Stomach smooth muscle (tissue), 2 donors: ENCODE data around the gene NDUFS6.
A peak's percentile ranks its signal among the peaks of the same experiment; 100 is the strongest.

Experiments used
- H3K27ac ChIP-seq: one replicate; pipeline ENCODE4 v1.7.0; 2013; ENCODE audit warnings: mild to moderate bottlenecking, low read length, inconsistent platforms
- H3K27me3 ChIP-seq, 2 donors: one replicate each; pipeline ENCODE4 v1.7.0; 2013; ENCODE audit warnings: low read length in 2 of 2; ENCODE audit not compliant: insufficient read depth in 2 of 2, control insufficient read depth in 1 of 2
- H3K36me3 ChIP-seq, 2 donors: one replicate each; pipeline ENCODE4 v1.7.0; 2013; ENCODE audit warnings: low read length in 2 of 2; ENCODE audit not compliant: control insufficient read depth in 2 of 2, insufficient read depth in 2 of 2
- H3K4me1 ChIP-seq: one replicate; pipeline ENCODE4 v1.7.0; 2013; ENCODE audit warnings: low read length; ENCODE audit not compliant: control insufficient read depth, insufficient read depth
- H3K4me3 ChIP-seq, 2 donors: one replicate each; pipeline ENCODE4 v1.7.0; 2013; ENCODE audit warnings: low read length in 2 of 2
- H3K9ac ChIP-seq, 2 donors: one replicate each; pipeline ENCODE4 v1.7.0; 2013; ENCODE audit warnings: low read length in 2 of 2, mild to moderate bottlenecking in 1 of 2
- H3K9me3 ChIP-seq, 2 donors: one replicate each; pipeline ENCODE4 v1.7.0; 2013; ENCODE audit warnings: low read length in 2 of 2; ENCODE audit not compliant: control insufficient read depth in 2 of 2
- donor health status: healthy.
- donor health status: Pancreatic carcinoma.

Gene NDUFS6

DNA sequence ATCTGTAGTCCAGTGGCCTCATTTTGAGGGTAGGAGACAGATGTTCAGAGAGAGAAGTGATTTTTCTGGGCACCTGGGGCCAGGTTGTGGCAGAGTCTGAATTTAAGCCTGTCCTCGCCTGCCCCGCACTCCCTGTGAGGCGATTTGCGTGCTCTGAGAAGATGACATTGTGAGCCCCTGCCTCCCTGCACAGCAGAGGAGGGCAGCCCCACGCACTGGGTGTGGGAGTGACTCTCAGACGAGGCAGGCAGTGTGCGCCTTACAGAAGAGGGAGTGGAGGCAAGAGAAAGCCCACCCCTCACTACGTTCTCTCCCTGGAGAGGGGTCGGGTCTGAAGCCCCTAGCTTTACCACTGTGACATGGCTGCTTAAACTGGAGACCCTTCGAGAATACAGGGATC, 45.8 kb downstream of the NDUFS6 start:
- Histone ChIP-seq H3K9me3 (no peaks in the 10 kb centered on the region), H3K9ac (no peak overlapping the region), H3K4me3 (no peak overlapping the region), H3K36me3 (no peaks in the 10 kb centered on the region), H3K27me3 (peaks cover 32 to 35% of the 10 kb centered on the region in 2 donors), H3K27ac (no peak overlapping the region), H3K4me1 (no peaks in the 10 kb centered on the region)

DNA sequence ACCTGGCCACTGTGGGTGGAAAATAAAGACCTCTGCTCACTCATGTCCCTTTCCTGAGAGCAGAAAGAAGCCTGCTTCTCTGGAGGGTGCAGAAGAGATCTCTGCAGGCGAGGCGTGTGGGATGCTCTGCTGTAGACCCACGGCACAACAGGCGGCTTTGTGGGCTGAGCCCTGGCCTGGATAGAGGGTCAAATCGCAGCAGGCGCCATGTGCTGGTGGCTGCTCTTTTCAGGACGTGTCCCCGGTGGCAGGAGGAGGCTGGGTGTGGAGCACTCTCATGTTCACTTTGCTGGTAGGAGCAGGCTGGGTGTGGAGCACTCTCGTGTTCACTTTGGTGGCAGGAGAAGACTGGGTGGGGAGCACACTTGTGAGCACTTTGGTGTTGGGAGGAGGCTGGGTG, 46.4 kb downstream of the NDUFS6 start:
- H3K4me3 ChIP-seq = no peak overlapping the region
- no peaks in the 10 kb centered on the region for H3K36me3 ChIP-seq
- no peaks in the 10 kb centered on the region for H3K9me3 ChIP-seq
- no peak overlapping the region for H3K27ac ChIP-seq
- H3K27me3 ChIP-seq = peaks cover 32 to 33% of the 10 kb centered on the region in 2 donors
- no peaks in the 10 kb centered on the region for H3K4me1 ChIP-seq
- H3K9ac ChIP-seq = no peak overlapping the region

DNA sequence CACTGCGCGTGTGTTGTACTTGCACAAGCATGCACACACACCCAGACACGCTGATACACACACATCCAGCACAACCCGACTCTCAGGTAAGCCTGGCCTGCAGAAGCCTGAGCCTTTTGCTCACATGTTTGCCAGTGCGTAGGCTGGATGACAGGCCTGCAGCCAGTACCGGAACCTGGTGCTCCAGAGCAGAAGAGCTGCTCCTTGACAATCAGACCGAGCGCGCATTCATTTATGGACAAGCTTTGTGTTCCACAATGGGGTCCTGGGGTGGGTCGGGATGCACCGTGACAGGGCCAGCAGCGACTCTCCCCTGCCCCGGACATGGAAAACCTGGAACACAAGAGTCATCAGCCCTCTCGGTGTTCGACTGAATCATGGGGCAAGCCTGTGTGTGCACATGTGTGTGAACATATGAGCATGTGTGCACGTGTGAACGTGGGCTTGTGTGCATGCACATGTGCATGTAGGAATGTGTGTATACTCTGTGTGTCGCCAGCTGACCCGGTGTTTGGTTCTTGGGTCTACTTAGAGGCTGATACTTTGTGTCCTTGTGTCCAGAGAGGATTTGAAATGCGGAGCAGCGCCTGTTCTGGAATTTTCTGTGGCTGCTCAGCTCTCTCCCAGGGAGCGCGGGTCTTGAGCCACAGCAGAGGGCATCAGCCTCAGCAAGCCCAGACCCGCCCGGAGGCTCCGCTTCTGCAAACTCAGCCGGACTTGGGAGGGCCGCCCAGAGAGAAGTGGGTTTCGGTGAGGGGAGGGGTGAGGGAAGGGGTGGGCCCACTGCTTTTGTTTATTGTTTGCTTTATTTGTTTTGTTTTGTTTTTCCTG, 49.3 kb downstream of the NDUFS6 start:
- H3K9me3 ChIP-seq = no peaks in the 10 kb centered on the region
- H3K36me3 ChIP-seq = no peaks in the 10 kb centered on the region
- H3K27ac ChIP-seq = no peak overlapping the region
- no peaks in the 10 kb centered on the region for H3K4me1 ChIP-seq
- H3K4me3 ChIP-seq = no peak overlapping the region
- no peak overlapping the region for H3K9ac ChIP-seq
- peaks cover 40 to 47% of the 10 kb centered on the region in 2 donors for H3K27me3 ChIP-seq

- H3K27ac ChIP-seq = no peak overlapping the region
- H3K4me3 ChIP-seq = no peak overlapping the region
- no peaks in the 10 kb centered on the region for H3K9me3 ChIP-seq
- no peak overlapping the region for H3K9ac ChIP-seq
- H3K4me1 ChIP-seq = no peaks in the 10 kb centered on the region
- no peaks in the 10 kb centered on the region for H3K36me3 ChIP-seq
- peaks cover 44 to 47% of the 10 kb centered on the region in 2 donors for H3K27me3 ChIP-seq
These were observed 50.2 kb downstream of the NDUFS6 start for GRCh38 chr5:1851290-1851934.

DNA sequence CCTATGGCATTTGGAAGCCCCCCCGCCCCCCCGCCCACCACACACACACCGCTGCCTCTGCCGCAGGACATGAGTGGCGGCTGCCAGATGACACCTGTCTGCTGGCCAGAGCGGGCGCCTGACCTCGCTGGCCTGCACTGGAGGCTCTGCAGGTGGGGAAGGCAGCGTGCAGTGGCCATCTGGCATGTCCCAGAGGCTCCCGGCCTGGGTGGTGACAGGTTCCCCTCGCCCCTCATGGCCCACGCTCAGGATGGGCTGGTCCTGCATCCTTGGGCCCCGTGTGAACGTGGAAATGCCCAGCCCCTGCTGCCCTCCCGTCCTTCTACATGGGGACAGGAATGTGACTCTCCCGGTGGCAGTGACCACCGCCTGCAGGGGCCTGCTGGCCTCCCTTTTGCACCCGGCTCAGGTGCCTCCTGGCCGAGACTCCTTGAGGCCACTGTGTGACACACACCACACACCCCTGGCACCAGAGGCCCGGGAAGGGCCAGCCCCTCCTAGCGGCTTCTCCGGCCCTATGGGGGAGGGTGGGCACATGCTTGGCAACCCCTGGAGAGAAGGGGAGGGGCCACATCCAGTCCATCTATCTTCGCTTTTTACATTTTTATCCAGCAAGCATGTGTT, 51.2 kb downstream of the NDUFS6 start:
- Histone ChIP-seq H3K9ac (no peak overlapping the region), H3K27ac (no peak overlapping the region), H3K9me3 (no peaks in the 10 kb centered on the region), H3K4me3 (no peak overlapping the region), H3K27me3 (peaks cover 41 to 47% of the 10 kb centered on the region in 2 donors), H3K36me3 (no peaks in the 10 kb centered on the region), H3K4me1 (no peaks in the 10 kb centered on the region)

DNA sequence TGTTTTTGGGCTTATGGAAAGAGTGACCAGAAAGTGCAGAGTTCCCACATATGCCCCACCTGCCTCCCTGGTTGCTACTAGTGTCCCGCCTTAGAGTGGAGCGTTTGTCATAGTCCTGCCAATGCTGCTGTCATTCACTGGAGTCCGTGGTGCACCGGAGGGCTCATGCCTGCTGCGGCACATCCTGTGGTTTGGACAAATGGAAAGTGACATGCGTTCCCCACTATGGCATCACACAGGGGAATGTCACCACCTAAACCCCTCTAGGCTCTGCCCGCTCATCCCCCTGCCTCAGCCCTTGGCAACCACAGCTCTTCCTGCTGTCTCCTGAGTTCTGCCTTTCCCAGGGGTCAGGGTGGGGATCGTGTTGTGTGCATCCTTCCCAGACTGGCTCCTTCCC, 52.3 kb downstream of the NDUFS6 start:
- no peaks in the 10 kb centered on the region for H3K4me1 ChIP-seq
- no peaks in the 10 kb centered on the region for H3K36me3 ChIP-seq
- peaks cover 35 to 40% of the 10 kb centered on the region in 2 donors for H3K27me3 ChIP-seq
- no peak overlapping the region for H3K4me3 ChIP-seq
- no peak overlapping the region for H3K9ac ChIP-seq
- H3K9me3 ChIP-seq = no peaks in the 10 kb centered on the region
- no peak overlapping the region for H3K27ac ChIP-seq

- H3K27me3 ChIP-seq = peaks cover 31 to 33% of the 10 kb centered on the region in 2 donors
- H3K27ac ChIP-seq = no peak overlapping the region
- no peaks in the 10 kb centered on the region for H3K36me3 ChIP-seq
- no peak overlapping the region for H3K4me3 ChIP-seq
- H3K9me3 ChIP-seq = no peaks in the 10 kb centered on the region
- H3K9ac ChIP-seq = no peak overlapping the region
- no peaks in the 10 kb centered on the region for H3K4me1 ChIP-seq
These were observed 53.9 kb downstream of the NDUFS6 start for GRCh38 chr5:1855075-1855474.

DNA sequence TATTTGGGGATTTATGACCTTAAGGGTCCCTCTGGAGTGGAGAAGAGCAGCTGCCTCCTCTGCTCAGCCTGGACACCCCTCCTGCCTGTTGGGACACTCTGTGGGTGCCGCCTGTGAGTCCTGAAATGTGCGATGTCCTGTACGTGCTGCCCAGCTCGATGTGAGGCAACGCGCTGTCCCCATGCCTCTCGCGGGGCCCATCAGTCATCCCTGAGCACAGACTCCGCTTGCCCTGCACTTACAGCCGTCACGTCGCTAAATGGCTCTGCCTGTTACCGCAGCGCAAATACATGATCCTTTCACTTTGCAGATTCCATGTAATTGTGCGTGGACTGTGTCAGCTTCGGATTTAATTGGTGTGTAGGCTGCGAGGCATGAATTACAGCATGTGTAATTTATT, 54.4 kb downstream of the NDUFS6 start:
- Histone ChIP-seq H3K9me3 (no peaks in the 10 kb centered on the region), H3K9ac (no peak overlapping the region), H3K27me3 (peaks cover 25 to 28% of the 10 kb centered on the region in 2 donors), H3K27ac (no peak overlapping the region), H3K4me3 (no peak overlapping the region), H3K4me1 (no peaks in the 10 kb centered on the region), H3K36me3 (no peaks in the 10 kb centered on the region)

- Histone ChIP-seq H3K4me3 (peak overlapping the region in 1 of 2 donors; percentile 40), H3K36me3 (no peaks in the 10 kb centered on the region), H3K27me3 (peaks cover 17 to 20% of the 10 kb centered on the region in 2 donors)
These were observed 55.5 kb downstream of the NDUFS6 start for GRCh38 chr5:1856596-1857255.

GRCh38 chr5:1857256-1857600, 56.0 kb downstream of the NDUFS6 start:
- Histone ChIP-seq H3K36me3 (no peaks in the 10 kb centered on the region), H3K4me1 (no peaks in the 10 kb centered on the region), H3K4me3 (no peak overlapping the region), H3K9me3 (no peaks in the 10 kb centered on the region), H3K27me3 (peaks cover 14 to 17% of the 10 kb centered on the region in 2 donors), H3K9ac (no peak overlapping the region), H3K27ac (no peak overlapping the region)

More at GRCh38 chr5:1856596-1857255, 55.5 kb downstream of the NDUFS6 start:
- no peaks in the 10 kb centered on the region for H3K9me3 ChIP-seq
- no peak overlapping the region for H3K27ac ChIP-seq
- H3K9ac ChIP-seq = no peak overlapping the region
- no peaks in the 10 kb centered on the region for H3K4me1 ChIP-seq
